Right renal cortex interstitium (tissue), 3 donors: ENCODE measurements around the gene RGL1. TPM values are rescaled to one million over a fixed set of nuclear protein-coding genes. Genes with fewer than 3 reads are reported as not detected.
"Not testable (repeated sequence)": the region's sequence is repeated elsewhere in the genome, so short reads cannot be mapped to it uniquely, and the experiment has no call there.

Experiments
- DNase-seq, 3 donors: peaks; one replicate each; pipeline ENCODE4 v3.0.0-alpha.2; 2013; ENCODE audit warnings: low read depth in 3 of 3, low spot score in 2 of 3
- polyA plus RNA-seq, 3 donors: library from polyadenylated mRNA; unstranded; fragments of 120-200 nt; gene quantifications; one replicate each; pipeline ENCODE4 v1.2.1, GENCODE V29; 2013; ENCODE audit not compliant: insufficient read length in 3 of 3

The RGL1 gene
- polyA plus RNA-seq, 3 donors, result 49.9 to 57.2 (median 51.9) TPM

GRCh38 chr1:183783767-183784637 is 20.9 kb upstream of the RGL1 start:
- no peak for DNase-seq

- not testable (repeated sequence) for DNase-seq
These were observed 19.0 kb upstream of the RGL1 start for GRCh38 chr1:183785921-183786320.

GRCh38 chr1:183787704-183788103 is 17.2 kb upstream of the RGL1 start:
- DNase-seq, result no peak

GRCh38 chr1:183791319-183791718 is 13.6 kb upstream of the RGL1 start:
- no peak for DNase-seq

GRCh38 chr1:183792300-183792699 is 12.6 kb upstream of the RGL1 start:
- DNase-seq, result no peak

GRCh38 chr1:183794088-183794487 is 10.8 kb upstream of the RGL1 start:
- DNase-seq, result no peak

- no peak for DNase-seq
These were observed 4.5 kb upstream of the RGL1 start for GRCh38 chr1:183800449-183800848.

GRCh38 chr1:183801649-183802048 is 3.3 kb upstream of the RGL1 start:
- DNase-seq, result no peak

- no peak for DNase-seq
These were observed 533 bp upstream of the RGL1 start for GRCh38 chr1:183804387-183804786.

- no peak for DNase-seq
These were observed 1.2 kb downstream of the RGL1 start for GRCh38 chr1:183806125-183806524.

- no peak for DNase-seq
These were observed 1.8 kb downstream of the RGL1 start for GRCh38 chr1:183806675-183807074.

- DNase-seq, result no peak
These were observed 2.7 kb downstream of the RGL1 start for GRCh38 chr1:183807549-183808168.

GRCh38 chr1:183808296-183809027 is 3.5 kb downstream of the RGL1 start:
- no peak for DNase-seq

GRCh38 chr1:183810121-183810520 is 5.2 kb downstream of the RGL1 start:
- DNase-seq, result no peak

- DNase-seq, result no peak
These were observed 6.0 kb downstream of the RGL1 start for GRCh38 chr1:183810756-183811544.

- no peak for DNase-seq
These were observed 7.2 kb downstream of the RGL1 start for GRCh38 chr1:183812128-183812527.

- no peak for DNase-seq
These were observed 8.0 kb downstream of the RGL1 start for GRCh38 chr1:183812686-183813569.

- no peak for DNase-seq
These were observed 9.3 kb downstream of the RGL1 start for GRCh38 chr1:183814121-183814681.

- no peak for DNase-seq
These were observed 11.2 kb downstream of the RGL1 start for GRCh38 chr1:183816110-183816509.
